H1 (cell line): ENCODE results near the gene TRIM73. TPM values are rescaled to one million over a fixed set of nuclear protein-coding genes. Genes with fewer than 3 reads are reported as not detected.
"Not testable (repeated sequence)": the region's sequence is repeated elsewhere in the genome, so short reads cannot be mapped to it uniquely, and the experiment has no call there.

Experiments used
- CTCF ChIA-PET: fragments of 300-600 bp; sonication (Branson Sonifier 250); formaldehyde crosslinking; loops from one replicate; lab custom pipeline; 2021; ENCODE audit not compliant: partially characterized antibody; lab: Charles Lee
- POLR2A ChIA-PET: fragments of 300-600 bp; sonication (Branson Sonifier 250); formaldehyde crosslinking; loops from one replicate; lab custom pipeline; 2021; ENCODE audit warnings: inconsistent platforms; ENCODE audit not compliant: partially characterized antibody; lab: Charles Lee
- DNase-seq, 2 experiments: peaks; one replicate each; pipeline versions ENCODE4 v3.0.0 to v3.0.0-alpha.2; 2010 to 2022; ENCODE audit warnings: low spot score in 2 of 2, low read depth in 1 of 2, mixed read lengths in 1 of 2
- FAIRE-seq: peaks from 2 replicates; lab custom pipeline; 2011; peaks lifted over from hg19 to GRCh38; lab: Jason Lieb, UNC
- H2AFZ ChIP-seq: 2 replicates; pipeline ENCODE4 v1.8.1; 2012; ENCODE audit warnings: low read length, inconsistent platforms
- H2AK5ac ChIP-seq: 2 replicates; pipeline ENCODE4 v1.6.1; 2013; ENCODE audit warnings: low read depth, low read length
- H2BK120ac ChIP-seq: replicated peaks from 2 replicates; pipeline ENCODE3; 2013; ENCODE audit warnings: low read depth, low read length, inconsistent platforms
- H2BK12ac ChIP-seq: 2 replicates; pipeline ENCODE4 v1.6.1; 2013; ENCODE audit warnings: low read depth, low read length
- H2BK15ac ChIP-seq: 2 replicates; pipeline ENCODE4 v1.6.1; 2013; ENCODE audit warnings: low read length
- H2BK20ac ChIP-seq: 2 replicates; pipeline ENCODE4 v1.6.1; 2013; ENCODE audit warnings: low read length
- H2BK5ac ChIP-seq: 2 replicates; pipeline ENCODE4 v1.6.1; 2013; ENCODE audit warnings: low read depth, low read length
- H3K14ac ChIP-seq: 2 replicates; pipeline ENCODE4 v1.6.1; 2013; ENCODE audit warnings: inconsistent platforms; ENCODE audit not compliant: insufficient read length
- H3K18ac ChIP-seq: 2 replicates; pipeline ENCODE4 v1.6.1; 2013; ENCODE audit warnings: low read length; ENCODE audit errors: extremely low read depth
- H3K23ac ChIP-seq: 2 replicates; pipeline ENCODE4 v1.6.1; 2013; ENCODE audit warnings: inconsistent platforms; ENCODE audit not compliant: insufficient read length
- H3K23me2 ChIP-seq: 2 replicates; pipeline ENCODE4 v1.6.1; 2013; ENCODE audit warnings: low read depth, low read length
- H3K27ac ChIP-seq: 2 replicates; pipeline ENCODE4 v1.6.1; 2011; ENCODE audit warnings: low read depth, low read length, inconsistent platforms
- H3K27me3 ChIP-seq, 4 experiments: replicated peaks in 1 of 4; 1 replicate in 1 of 4; 2 replicates in 3 of 4; pipeline versions ENCODE4 v1.6.1 to v1.8.1; 2011 to 2013; ENCODE audit warnings: low read length in 3 of 4, mild to moderate bottlenecking in 3 of 4, inconsistent platforms in 2 of 4, mixed read lengths in 2 of 4, moderate library complexity in 1 of 4; ENCODE audit not compliant: control insufficient read depth in 3 of 4, insufficient read depth in 3 of 4; ENCODE audit errors: extremely low read depth in 1 of 4
- H3K36me3 ChIP-seq, 4 experiments: 2 replicates each; pipeline versions ENCODE4 v1.6.1 to v1.8.1; 2011 to 2013; ENCODE audit warnings: mild to moderate bottlenecking in 4 of 4, low read length in 3 of 4, moderate library complexity in 2 of 4, control low read depth in 1 of 4, inconsistent platforms in 1 of 4; ENCODE audit not compliant: insufficient read depth in 4 of 4, control insufficient read depth in 2 of 4
- H3K4ac ChIP-seq: replicated peaks from 2 replicates; pipeline ENCODE3; 2013; ENCODE audit warnings: low read length, low read depth, mixed read lengths, inconsistent platforms; ENCODE audit not compliant: insufficient read length
- H3K4me1 ChIP-seq, 4 experiments: replicated peaks in 1 of 4; 1 replicate in 1 of 4; 2 replicates in 3 of 4; pipeline versions ENCODE4 v1.6.1 to v1.8.1; 2011 to 2013; ENCODE audit warnings: low read length in 3 of 4, inconsistent platforms in 2 of 4, mixed read lengths in 1 of 4; ENCODE audit not compliant: insufficient read depth in 4 of 4, control insufficient read depth in 3 of 4
- H3K4me2 ChIP-seq, 2 experiments: 2 replicates each; pipeline versions ENCODE4 v1.6.1 to v1.8.1; 2011 to 2013; ENCODE audit warnings: low read depth in 2 of 2, low read length in 2 of 2, control low read depth in 1 of 2, inconsistent platforms in 1 of 2, mild to moderate bottlenecking in 1 of 2; ENCODE audit not compliant: insufficient read depth in 1 of 2
- H3K4me3 ChIP-seq, 4 experiments: fragments of 200-600, 300-600 bp in 1 of 4; sonication (generic), shearing (Covaris generic), sonication (Bioruptor Twin) in 1 of 4; 2 replicates each; pipeline versions ENCODE4 v1.5.1 to v1.8.1; 2011 to 2016; ENCODE audit warnings: low read length in 4 of 4, low read depth in 3 of 4, control low read depth in 2 of 4, inconsistent platforms in 2 of 4, mild to moderate bottlenecking in 2 of 4, mixed read lengths in 1 of 4, moderate library complexity in 1 of 4; ENCODE audit not compliant: insufficient read depth in 2 of 4; ENCODE audit errors: extremely low read depth in 1 of 4
- H3K56ac ChIP-seq: replicated peaks from 2 replicates; pipeline ENCODE3; 2013; ENCODE audit warnings: low read depth, mild to moderate bottlenecking, mixed read lengths, low read length, inconsistent platforms; ENCODE audit not compliant: insufficient read length
- H3K79me1 ChIP-seq: 2 replicates; pipeline ENCODE4 v1.6.1; 2013; ENCODE audit warnings: low read depth, low read length, control low read depth
- H3K79me2 ChIP-seq, 2 experiments: 2 replicates each; pipeline versions ENCODE4 v1.6.1 to v1.8.1; 2012 to 2013; ENCODE audit warnings: low read length in 2 of 2, mild to moderate bottlenecking in 2 of 2, inconsistent platforms in 1 of 2; ENCODE audit not compliant: insufficient read depth in 2 of 2, control insufficient read depth in 1 of 2
- H3K9ac ChIP-seq, 4 experiments: replicated peaks in 1 of 4; 1 replicate in 1 of 4; 2 replicates in 3 of 4; pipeline versions ENCODE4 v1.6.1 to v1.8.1; 2011 to 2013; ENCODE audit warnings: low read depth in 3 of 4, low read length in 3 of 4, control low read depth in 2 of 4, mild to moderate bottlenecking in 2 of 4, moderate library complexity in 2 of 4, inconsistent platforms in 1 of 4; ENCODE audit errors: extremely low read depth in 1 of 4
- H3K9me3 ChIP-seq, 2 experiments: 2 replicates each; pipeline versions ENCODE4 v1.6.1 to v1.8.1; 2012 to 2013; ENCODE audit warnings: mild to moderate bottlenecking in 2 of 2, moderate library complexity in 2 of 2, control low read depth in 1 of 2, inconsistent platforms in 1 of 2, low read depth in 1 of 2, low read length in 1 of 2, mixed read lengths in 1 of 2; ENCODE audit not compliant: insufficient read depth in 2 of 2
- H4K20me1 ChIP-seq, 2 experiments: replicated peaks in 1 of 2; 2 replicates each; pipeline versions ENCODE3 to v1.8.1; 2011 to 2013; ENCODE audit warnings: inconsistent platforms in 2 of 2, low read length in 2 of 2, mild to moderate bottlenecking in 1 of 2; ENCODE audit not compliant: insufficient read depth in 2 of 2, control insufficient read depth in 1 of 2
- H4K5ac ChIP-seq: 2 replicates; pipeline ENCODE4 v1.6.1; 2013; ENCODE audit warnings: low read length, low read depth, mixed read lengths, inconsistent platforms; ENCODE audit not compliant: insufficient read length
- H4K8ac ChIP-seq: 2 replicates; pipeline ENCODE4 v1.8.0; 2013; ENCODE audit warnings: mild to moderate bottlenecking, moderate library complexity, low read length, inconsistent platforms; ENCODE audit not compliant: insufficient read depth; ENCODE audit errors: extremely low read depth
- H4K91ac ChIP-seq: replicated peaks from 2 replicates; pipeline ENCODE3; 2013; ENCODE audit warnings: low read length, mixed read lengths, inconsistent platforms; ENCODE audit not compliant: insufficient read length
- WGBS, 2 experiments: shearing (Covaris generic) in 1 of 2; methylation state at CpG; one replicate each; pipeline versions ENCODE4 v1.1.6 to v1.1.7; 2013 to 2015; ENCODE audit warnings: low lambda C conversion rate in 2 of 2, mixed read lengths in 2 of 2, inconsistent platforms in 1 of 2, low coverage in 1 of 2, missing lambda C conversion rate in 1 of 2; ENCODE audit not compliant: insufficient replicate concordance in 2 of 2, insufficient coverage in 1 of 2, insufficient read length in 1 of 2; ENCODE audit errors: extremely low coverage in 1 of 2, missing lambda C conversion rate in 1 of 2; 5-methylcytosine and 5-hydroxymethylcytosine counted together
- polyA plus RNA-seq, 7 experiments: library from polyadenylated mRNA; depleted of rRNA in 3 of 7; stranded (reverse) in 5 of 7; unstranded in 2 of 7; fragments of >200 nt in 5 of 7; fragments of 200-250 nt in 2 of 7; gene quantifications; 1 replicate in 5 of 7; 2 replicates in 1 of 7; 4 replicates in 1 of 7; pipeline versions ENCODE4 v1.2.1 to v1.2.3, GENCODE V29; 2011 to 2013; ENCODE audit warnings: missing spikeins in 2 of 7, mixed read lengths in 2 of 7
- total RNA-seq: library from RNA; stranded (reverse); fragmentation: NEBNext Ultra II Directional; extraction: Animal tissue kit (Norgen Biotek cat#: 25700); gene quantifications from 2 replicates; pipeline ENCODE4 v1.2.1, GENCODE V29; 2021

The TRIM73 gene
- total and polyA plus RNA-seq, 2 of the 8 experiments (the other 6 are each of a cell fraction or from before 2014, with no cell fraction given): 0.73 to 1.0 TPM

- H4K5ac ChIP-seq, H3K4me2 ChIP-seq: not testable (repeated sequence)
Observed at GRCh38 chr7:75415428-75415817, 20.0 kb downstream of the TRIM73 start.

GRCh38 chr7:75415829-75416373 lies 20.5 kb downstream of the TRIM73 start:
- CTCF ChIA-PET, POLR2A ChIA-PET, H3K4me1 ChIP-seq, DNase-seq, H3K18ac ChIP-seq, H3K9me3 ChIP-seq, H3K4ac ChIP-seq, H3K4me3 ChIP-seq, H2BK20ac ChIP-seq, H3K79me2 ChIP-seq, H2BK15ac ChIP-seq, H3K56ac ChIP-seq, H3K9ac ChIP-seq, H3K4me2 ChIP-seq, H3K27me3 ChIP-seq, H2BK5ac ChIP-seq, FAIRE-seq, H4K5ac ChIP-seq, H3K23me2 ChIP-seq, H2BK120ac ChIP-seq, H4K91ac ChIP-seq, H3K79me1 ChIP-seq, H4K20me1 ChIP-seq, H3K14ac ChIP-seq, H3K23ac ChIP-seq, H2AK5ac ChIP-seq, H3K27ac ChIP-seq, H4K8ac ChIP-seq, H2AFZ ChIP-seq, H2BK12ac ChIP-seq: not testable (repeated sequence)
- 100% methylated on average over 7 of the region's 27 CpGs; no CpG with 5 or more reads in 1 of the 2 experiments for WGBS, 2 experiments
- H3K36me3 ChIP-seq: peaks cover 0 to 25% (median 5%) of the 10 kb centered on the region in 4 experiments; a peak in 5 of 8 replicates

More at GRCh38 chr7:75415428-75415817, 20.0 kb downstream of the TRIM73 start:
- H3K4me3 ChIP-seq, H2AFZ ChIP-seq, H3K23me2 ChIP-seq, H3K56ac ChIP-seq, H2BK5ac ChIP-seq, H3K27me3 ChIP-seq, H2AK5ac ChIP-seq, H4K8ac ChIP-seq, H3K79me2 ChIP-seq, H2BK12ac ChIP-seq, H3K18ac ChIP-seq, H3K23ac ChIP-seq, H2BK15ac ChIP-seq, H3K14ac ChIP-seq, H3K9ac ChIP-seq, DNase-seq, H4K91ac ChIP-seq, H3K27ac ChIP-seq, H3K79me1 ChIP-seq, H2BK120ac ChIP-seq, POLR2A ChIA-PET, FAIRE-seq, H4K20me1 ChIP-seq, CTCF ChIA-PET, H3K4ac ChIP-seq, H3K4me1 ChIP-seq, H3K9me3 ChIP-seq, H2BK20ac ChIP-seq: not testable (repeated sequence)
- peaks cover 0 to 22% (median 4%) of the 10 kb centered on the region in 4 experiments; a peak in 5 of 8 replicates for H3K36me3 ChIP-seq
- WGBS, 2 experiments: 94% methylated on average over 7 of the region's 11 CpGs; no CpG with 5 or more reads in 1 of the 2 experiments
